B cell (primary cell): Measurements from ENCODE around the gene RAB11FIP3. TPM values are rescaled to one million over a fixed set of nuclear protein-coding genes. Genes with fewer than 3 reads are reported as not detected.

ENCODE experiments used
- ATAC-seq: fragments of 200-7000 bp; cut with Tn5 transposase; one replicate; pipeline ENCODE4 v1.10.0; 2021; ENCODE audit warnings: low read depth, mild to moderate bottlenecking, moderate number of reproducible peaks, moderate library complexity
- CTCF ChIA-PET: fragments of 350-600 bp; sonication (Branson Sonifier 250); formaldehyde crosslinking; loops from one replicate; lab custom pipeline; 2021; ENCODE audit warnings: antibody characterized with exemption, inconsistent platforms; lab: Charles Lee
- POLR2A ChIA-PET: fragments of 350-600 bp; sonication (Branson Sonifier 250); formaldehyde crosslinking; loops from one replicate; lab custom pipeline; 2021; ENCODE audit warnings: antibody characterized with exemption; lab: Charles Lee
- DNase-seq: peaks from one replicate; pipeline ENCODE4 v3.0.0; 2013
- H2AFZ ChIP-seq: 2 replicates; pipeline ENCODE4 v1.6.1; 2012; ENCODE audit warnings: mild to moderate bottlenecking, low read depth, low read length; ENCODE audit not compliant: insufficient read depth, poor library complexity, severe bottlenecking
- H3K27ac ChIP-seq, 2 donors: 1 replicate in 1 of 2; 2 replicates in 1 of 2; pipeline ENCODE4 v1.5.1; 2012 to 2013; ENCODE audit warnings: low read length in 2 of 2, mild to moderate bottlenecking in 2 of 2, moderate library complexity in 1 of 2
- H3K27me3 ChIP-seq, 4 experiments: fragments of 200-600 bp in 1 of 4; sonication (generic) in 1 of 4; replicated peaks in 1 of 4; 1 replicate in 2 of 4; 2 replicates in 2 of 4; pipeline versions ENCODE4 v1.6.1 to v1.7.0; 2013 to 2016; ENCODE audit warnings: low read length in 3 of 4, mild to moderate bottlenecking in 2 of 4, mixed read lengths in 1 of 4, moderate library complexity in 1 of 4; ENCODE audit not compliant: insufficient read depth in 4 of 4, control insufficient read depth in 3 of 4; ENCODE audit errors: control extremely low read depth in 1 of 4
- H3K36me3 ChIP-seq, 2 experiments: replicated peaks in 1 of 2; 1 replicate in 1 of 2; 2 replicates in 1 of 2; pipeline versions ENCODE4 v1.6.1 to v1.7.1; 2013; ENCODE audit warnings: low read length in 1 of 2; ENCODE audit not compliant: insufficient read depth in 2 of 2, control insufficient read depth in 1 of 2; ENCODE audit errors: control extremely low read depth in 1 of 2, extremely low read depth in 1 of 2
- H3K4me1 ChIP-seq, 2 donors: fragments of 200-600 bp in 1 of 2; sonication (generic) in 1 of 2; 1 replicate in 1 of 2; 2 replicates in 1 of 2; pipeline versions ENCODE4 v1.5.1 to v1.6.1; 2013 to 2017; ENCODE audit warnings: low read length in 2 of 2; ENCODE audit not compliant: control insufficient read depth in 2 of 2, insufficient read depth in 2 of 2
- H3K4me2 ChIP-seq: replicated peaks from 2 replicates; pipeline ENCODE3; 2012; ENCODE audit warnings: mild to moderate bottlenecking, low read depth, low read length; ENCODE audit not compliant: poor library complexity, severe bottlenecking
- H3K4me3 ChIP-seq, 5 experiments: fragments of 200-600 bp in 1 of 5; sonication (generic) in 1 of 5; 1 replicate in 3 of 5; 2 replicates in 2 of 5; pipeline versions ENCODE4 v1.5.1 to v1.7.0; 2011 to 2016; ENCODE audit warnings: low read length in 4 of 5, mild to moderate bottlenecking in 4 of 5, low read depth in 2 of 5, control low read depth in 1 of 5, moderate library complexity in 1 of 5; ENCODE audit not compliant: insufficient read depth in 1 of 5; ENCODE audit errors: control extremely low read depth in 1 of 5, extremely low read depth in 1 of 5
- H3K79me2 ChIP-seq: fragments of 200-600 bp; sonication (generic); one replicate; pipeline ENCODE4 v1.6.0; 2016; ENCODE audit warnings: low read length; ENCODE audit not compliant: control insufficient read depth, insufficient read depth
- H3K9ac ChIP-seq: fragments of 200-600 bp; sonication (generic); 2 replicates; pipeline ENCODE4 v1.6.1; 2017; ENCODE audit warnings: mild to moderate bottlenecking, low read length, moderate library complexity
- H3K9me3 ChIP-seq, 3 donors: one replicate each; pipeline versions ENCODE4 v1.6.1 to v1.7.1; 2013; ENCODE audit warnings: low read length in 2 of 3; ENCODE audit not compliant: control insufficient read depth in 2 of 3, insufficient read depth in 1 of 3; ENCODE audit errors: control extremely low read depth in 1 of 3
- H4K20me1 ChIP-seq: 2 replicates; pipeline ENCODE4 v1.6.0; 2012; ENCODE audit warnings: mild to moderate bottlenecking, low read length; ENCODE audit not compliant: insufficient read depth, control insufficient read depth, poor library complexity, severe bottlenecking
- H3K27ac Mint-ChIP-seq: one replicate; pipeline ENCODE4 v1.8.0; 2021; ENCODE audit warnings: mixed read lengths
- H3K27me3 Mint-ChIP-seq: one replicate; pipeline ENCODE4 v1.8.0; 2021; ENCODE audit warnings: mixed read lengths
- H3K4me1 Mint-ChIP-seq: one replicate; pipeline ENCODE4 v1.8.0; 2021; ENCODE audit warnings: mixed read lengths
- H3K4me3 Mint-ChIP-seq: one replicate; pipeline ENCODE4 v1.8.0; 2021; ENCODE audit warnings: mixed read lengths
- H3K9me3 Mint-ChIP-seq: one replicate; pipeline ENCODE4 v1.8.0; 2022; ENCODE audit warnings: mixed read lengths; ENCODE audit not compliant: insufficient read depth
- EZH2 ChIP-seq: IDR thresholded peaks from 2 replicates; pipeline ENCODE4 v1.6.1; 2012; ENCODE audit warnings: borderline replicate concordance, low read depth, mild to moderate bottlenecking, moderate library complexity, low read length; ENCODE audit not compliant: insufficient read depth, poor library complexity, severe bottlenecking
- WGBS: methylation state at CpG from one replicate; pipeline ENCODE4 v1.1.5; 2013; ENCODE audit warnings: missing lambda C conversion rate; ENCODE audit not compliant: insufficient coverage; 5-methylcytosine and 5-hydroxymethylcytosine counted together
- intact Hi-C: fragments of 100-400 bp; cut with micrococcal nuclease; formaldehyde crosslinking; loops from one replicate; pipeline ENCODE4 v1.10.0; 2022
- polyA plus RNA-seq: library from polyadenylated mRNA; depleted of rRNA; stranded (reverse); fragments of >200 nt; gene quantifications from 2 replicates; pipeline ENCODE4 v1.2.3, GENCODE V29; 2012
- total RNA-seq, 2 donors: library from RNA; stranded (reverse); fragments of 120-200 nt in 1 of 2; gene quantifications; 1 replicate in 1 of 2; 2 replicates in 1 of 2; pipeline versions ENCODE4 v1.2.3 to v1.2.4, GENCODE V29; 2013 to 2022
- TF ChIP-seq, protein P1 (sequence below): fragments of 200-600 bp; IDR thresholded peaks from one replicate; pipeline ENCODE4 v1.8.0; 2022; ENCODE audit warnings: antibody characterized with exemption, mild to moderate bottlenecking

RAB11FIP3 gene
- total and polyA plus RNA-seq, 2 donors (not counting 1 experiment from before 2014, with no cell fraction given): 24.3 to 57.2 TPM

DNA sequence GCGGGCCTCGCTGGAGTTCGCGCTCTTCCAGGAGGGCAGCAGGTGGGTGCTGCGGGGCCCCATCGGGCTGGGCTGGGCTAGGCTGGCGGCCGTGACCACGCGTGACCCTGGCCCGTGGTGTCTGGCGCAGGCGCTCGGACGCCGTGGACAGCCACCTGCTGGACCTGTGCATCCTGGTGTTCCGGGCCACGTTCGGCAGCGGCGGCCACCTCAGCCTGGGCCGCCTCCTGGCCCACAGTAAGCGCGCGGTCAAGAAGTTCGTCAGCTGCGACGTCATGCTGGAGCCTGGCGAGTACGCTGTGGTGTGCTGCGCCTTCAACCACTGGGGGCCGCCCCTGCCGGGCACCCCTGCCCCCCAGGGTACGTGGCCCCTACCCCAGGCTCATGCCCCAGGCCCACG is 126.7 kb downstream of the RAB11FIP3 start:
- ATAC-seq (no peak), DNase-seq (no peak)
- H3K4me2 ChIP-seq: no peak overlapping the region
- ChIA-PET CTCF (no interaction called here), POLR2A (no interaction called here)
- no peaks in the 10 kb centered on the region for H3K27me3 Mint-ChIP-seq
- H3K4me1 ChIP-seq: no peaks in the 10 kb centered on the region
- H3K9me3 ChIP-seq: no peaks in the 10 kb centered on the region
- no peak overlapping the region for H3K9ac ChIP-seq
- H3K4me3 ChIP-seq: no peak overlapping the region
- no peaks in the 10 kb centered on the region for H3K4me1 Mint-ChIP-seq
- intact Hi-C loops: no loop called here
- no peak overlapping the region for H3K4me3 Mint-ChIP-seq
- H3K27me3 ChIP-seq: no peaks in the 10 kb centered on the region
- no peak overlapping the region for H3K27ac ChIP-seq
- H2AFZ ChIP-seq: no peak overlapping the region
- no peaks in the 10 kb centered on the region for H3K9me3 Mint-ChIP-seq
- peaks cover 3% of the 10 kb centered on the region for H3K79me2 ChIP-seq
- H4K20me1 ChIP-seq: no peaks in the 10 kb centered on the region
- H3K27ac Mint-ChIP-seq: no peak overlapping the region
- WGBS: 95% methylated on average over 35 of the region's 35 CpGs
- TF ChIP-seq, protein P1, sequence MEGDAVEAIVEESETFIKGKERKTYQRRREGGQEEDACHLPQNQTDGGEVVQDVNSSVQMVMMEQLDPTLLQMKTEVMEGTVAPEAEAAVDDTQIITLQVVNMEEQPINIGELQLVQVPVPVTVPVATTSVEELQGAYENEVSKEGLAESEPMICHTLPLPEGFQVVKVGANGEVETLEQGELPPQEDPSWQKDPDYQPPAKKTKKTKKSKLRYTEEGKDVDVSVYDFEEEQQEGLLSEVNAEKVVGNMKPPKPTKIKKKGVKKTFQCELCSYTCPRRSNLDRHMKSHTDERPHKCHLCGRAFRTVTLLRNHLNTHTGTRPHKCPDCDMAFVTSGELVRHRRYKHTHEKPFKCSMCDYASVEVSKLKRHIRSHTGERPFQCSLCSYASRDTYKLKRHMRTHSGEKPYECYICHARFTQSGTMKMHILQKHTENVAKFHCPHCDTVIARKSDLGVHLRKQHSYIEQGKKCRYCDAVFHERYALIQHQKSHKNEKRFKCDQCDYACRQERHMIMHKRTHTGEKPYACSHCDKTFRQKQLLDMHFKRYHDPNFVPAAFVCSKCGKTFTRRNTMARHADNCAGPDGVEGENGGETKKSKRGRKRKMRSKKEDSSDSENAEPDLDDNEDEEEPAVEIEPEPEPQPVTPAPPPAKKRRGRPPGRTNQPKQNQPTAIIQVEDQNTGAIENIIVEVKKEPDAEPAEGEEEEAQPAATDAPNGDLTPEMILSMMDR: no peak
- no peak for TF ChIP-seq EZH2
- peaks cover 0 to 8% of the 10 kb centered on the region in 2 experiments for H3K36me3 ChIP-seq

DNA sequence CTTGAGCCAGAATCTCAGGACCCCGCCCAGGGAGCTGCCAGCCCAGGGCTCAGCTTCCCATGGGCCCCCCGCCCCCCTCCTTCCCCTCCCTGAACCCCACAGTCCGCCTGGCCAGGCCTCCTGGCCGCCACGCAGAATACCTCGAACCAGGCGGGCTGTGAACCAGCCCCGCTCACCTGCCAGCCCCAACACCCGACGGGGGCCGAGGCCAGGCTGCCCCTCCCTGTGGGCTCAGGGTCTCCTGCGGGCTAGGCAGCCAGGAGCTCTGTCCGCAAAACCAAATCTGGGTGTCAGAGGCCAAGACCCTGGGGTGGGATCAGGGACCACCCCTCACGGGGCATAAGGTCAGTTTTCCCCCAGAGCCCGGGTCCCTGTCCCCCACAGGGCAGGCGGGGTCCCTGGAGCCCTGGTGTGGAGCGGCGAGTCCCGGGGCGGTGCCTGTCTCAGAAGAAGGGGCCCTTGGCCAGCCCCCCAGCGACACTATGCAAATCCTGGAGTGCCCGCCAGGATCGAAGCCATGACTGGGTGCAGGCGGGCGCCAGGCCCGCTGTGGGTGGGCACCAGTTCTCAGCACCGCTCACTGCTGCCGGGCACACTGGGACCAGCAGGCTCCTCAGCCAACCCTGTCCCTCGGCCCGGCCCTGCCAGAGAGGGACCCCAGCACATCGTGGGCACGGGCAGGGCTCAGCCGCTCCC is 128.3 kb downstream of the RAB11FIP3 start:
- Histone ChIP-seq H3K9me3 (peaks cover 0 to 2% (median 0%) of the 10 kb centered on the region in 3 donors), H3K27me3 (peaks cover 0 to 10% (median 2%) of the 10 kb centered on the region in 4 experiments), H3K4me3 (no peak overlapping the region), H3K9ac (no peak overlapping the region), H3K27ac (no peak overlapping the region), H4K20me1 (no peaks in the 10 kb centered on the region), H3K36me3 (peaks cover 0 to 8% of the 10 kb centered on the region in 2 experiments), H3K4me2 (no peak overlapping the region), H3K79me2 (no peaks in the 10 kb centered on the region), H2AFZ (no peak overlapping the region), H3K4me1 (no peaks in the 10 kb centered on the region)
- no peak for ATAC-seq
- no peaks in the 10 kb centered on the region for H3K9me3 Mint-ChIP-seq
- TF ChIP-seq, protein P1: no peak
- no peak for TF ChIP-seq EZH2
- ChIA-PET POLR2A (no interaction called here), CTCF (no interaction called here)
- DNase-seq: no peak
- H3K27me3 Mint-ChIP-seq: peaks cover 4% of the 10 kb centered on the region
- intact Hi-C loops: no loop called here
- no peak overlapping the region for H3K27ac Mint-ChIP-seq
- H3K4me3 Mint-ChIP-seq: no peak overlapping the region
- no peaks in the 10 kb centered on the region for H3K4me1 Mint-ChIP-seq
- WGBS: 95% methylated on average over 31 of the region's 33 CpGs
